ENCODE results near the gene PTPN18.
"Not testable (repeated sequence)": the region's sequence is repeated elsewhere in the genome, so short reads cannot be mapped to it uniquely, and the experiment has no call there.

The PTPN18 gene

GRCh38 chr2:130382313-130382917 is 26.6 kb downstream of the PTPN18 start:
- DNase-seq, result no peak

DNA sequence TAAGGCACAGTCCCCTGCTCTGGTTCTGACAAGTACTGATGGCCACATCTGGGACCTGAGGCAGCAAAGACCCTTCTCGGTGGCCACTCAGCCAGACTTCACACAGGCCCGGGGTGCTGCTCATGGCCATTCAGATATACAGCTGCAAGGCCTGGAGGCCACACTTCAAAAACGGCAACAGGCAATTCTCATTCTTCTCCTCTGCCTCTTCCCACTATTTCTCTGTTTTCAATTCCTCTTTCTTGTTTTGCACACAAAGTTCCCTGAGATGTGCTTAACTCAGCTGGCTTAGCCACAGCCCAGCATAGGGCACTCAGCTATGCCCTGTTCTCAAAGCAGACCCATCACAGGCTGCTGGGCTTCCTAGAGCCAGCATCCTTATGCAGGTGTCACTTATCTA is 29.9 kb downstream of the PTPN18 start:
- DNase-seq, result no peak

- DNase-seq, result no peak
Observed at GRCh38 chr2:130387071-130387400, 31.2 kb downstream of the PTPN18 start.

GRCh38 chr2:130387804-130388203 is 31.9 kb downstream of the PTPN18 start:
- DNase-seq, result no peak

DNA sequence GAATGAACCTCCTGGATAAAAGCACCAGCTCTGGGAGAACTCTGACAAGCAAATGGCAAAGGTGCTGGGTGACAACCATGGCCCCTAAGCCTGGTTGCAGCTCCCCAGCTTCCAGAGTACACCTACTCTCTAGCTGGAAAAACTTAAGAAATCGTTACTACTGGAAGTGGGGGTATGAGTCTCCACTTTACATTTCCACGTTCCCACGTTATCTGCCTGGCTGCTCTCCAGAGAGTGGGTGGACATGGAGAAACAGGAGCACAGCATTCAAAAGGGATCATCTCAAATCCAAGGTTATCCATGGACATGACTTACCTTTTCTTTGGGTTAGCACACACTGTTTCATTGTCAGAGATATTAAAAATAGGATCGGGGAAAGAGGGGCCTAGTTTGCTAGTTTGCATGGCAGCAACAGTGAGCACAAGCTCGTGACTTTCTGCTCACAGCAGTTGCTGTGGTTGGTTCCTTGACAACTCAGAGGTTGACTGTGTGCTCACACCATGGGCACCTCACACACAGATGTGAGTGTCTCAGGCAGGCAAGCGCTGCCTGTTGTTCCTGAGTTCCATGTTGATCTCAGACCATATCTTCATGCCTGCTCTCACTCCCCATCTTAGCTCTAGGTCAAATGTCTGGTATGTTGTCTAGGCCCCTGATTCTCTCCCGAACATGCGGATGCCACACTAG is 32.5 kb downstream of the PTPN18 start:
- no peak for DNase-seq

DNA sequence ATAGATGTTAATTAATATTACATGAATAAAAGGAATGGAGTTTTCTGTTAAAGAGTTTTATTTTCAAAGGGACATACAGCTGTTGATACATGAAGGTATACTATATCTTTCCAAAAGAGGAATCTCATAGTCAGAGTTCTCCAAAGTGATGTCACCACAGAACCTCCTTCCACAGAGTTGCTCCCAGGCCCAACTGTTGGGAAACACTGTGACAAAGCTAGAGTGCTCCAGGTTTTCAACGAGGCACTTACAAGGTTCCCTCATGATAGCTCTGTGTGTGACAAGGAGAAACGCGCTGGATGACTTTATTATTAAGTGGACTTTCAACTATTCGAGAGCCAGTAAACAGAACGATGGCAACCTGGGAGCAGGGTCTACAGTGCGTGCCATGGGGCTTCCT is 33.5 kb downstream of the PTPN18 start:
- no peak for DNase-seq

DNA sequence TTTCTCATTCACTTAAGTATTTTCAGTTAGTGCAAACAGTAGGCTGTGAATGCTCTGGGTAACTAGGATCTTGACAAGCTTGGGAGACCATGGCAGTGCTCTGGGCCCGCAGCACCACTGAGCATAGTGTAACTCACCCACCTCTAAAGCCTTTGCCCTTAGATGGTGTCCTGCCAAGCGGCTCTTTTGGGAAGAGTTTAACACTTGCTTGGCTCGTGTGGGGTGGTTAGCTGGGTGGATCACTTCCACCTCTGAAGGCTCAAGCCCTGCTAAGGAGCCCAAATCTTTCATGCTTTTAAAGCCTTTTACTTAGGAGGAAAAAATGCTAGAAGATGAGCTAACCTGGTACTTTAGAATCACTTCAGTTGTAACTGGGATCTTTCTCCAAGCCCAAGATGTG is 33.9 kb downstream of the PTPN18 start:
- no peak for DNase-seq

DNA sequence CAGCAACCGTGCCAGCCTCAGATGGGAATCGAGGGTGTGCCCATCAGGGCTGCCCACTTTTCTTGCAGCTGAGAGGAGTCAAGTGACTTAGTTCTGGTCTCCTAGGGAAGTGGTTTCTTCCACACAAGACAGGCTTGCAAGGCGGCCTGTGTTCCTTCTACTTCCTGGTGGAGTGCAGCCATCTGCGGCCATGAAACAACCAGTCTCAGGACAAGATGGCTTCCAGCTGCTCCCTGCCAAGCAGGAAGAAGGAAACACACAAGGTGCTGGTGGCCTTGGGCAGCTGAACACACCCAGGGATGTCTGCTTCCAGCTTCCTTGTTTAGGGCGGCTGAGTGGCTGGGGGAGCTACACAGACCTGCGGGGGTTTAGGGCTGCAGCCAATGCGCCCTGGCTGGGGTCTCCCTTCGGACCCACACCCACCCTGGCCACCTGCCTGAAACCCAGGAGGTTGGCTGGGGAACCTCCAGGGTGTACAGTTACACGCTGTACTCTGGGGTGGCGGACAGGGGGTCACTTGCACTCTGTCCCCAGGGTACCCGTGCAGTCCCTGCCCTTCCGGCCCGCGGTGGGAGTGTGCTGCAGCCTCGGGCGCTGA is 34.7 kb downstream of the PTPN18 start:
- no peak for DNase-seq

DNA sequence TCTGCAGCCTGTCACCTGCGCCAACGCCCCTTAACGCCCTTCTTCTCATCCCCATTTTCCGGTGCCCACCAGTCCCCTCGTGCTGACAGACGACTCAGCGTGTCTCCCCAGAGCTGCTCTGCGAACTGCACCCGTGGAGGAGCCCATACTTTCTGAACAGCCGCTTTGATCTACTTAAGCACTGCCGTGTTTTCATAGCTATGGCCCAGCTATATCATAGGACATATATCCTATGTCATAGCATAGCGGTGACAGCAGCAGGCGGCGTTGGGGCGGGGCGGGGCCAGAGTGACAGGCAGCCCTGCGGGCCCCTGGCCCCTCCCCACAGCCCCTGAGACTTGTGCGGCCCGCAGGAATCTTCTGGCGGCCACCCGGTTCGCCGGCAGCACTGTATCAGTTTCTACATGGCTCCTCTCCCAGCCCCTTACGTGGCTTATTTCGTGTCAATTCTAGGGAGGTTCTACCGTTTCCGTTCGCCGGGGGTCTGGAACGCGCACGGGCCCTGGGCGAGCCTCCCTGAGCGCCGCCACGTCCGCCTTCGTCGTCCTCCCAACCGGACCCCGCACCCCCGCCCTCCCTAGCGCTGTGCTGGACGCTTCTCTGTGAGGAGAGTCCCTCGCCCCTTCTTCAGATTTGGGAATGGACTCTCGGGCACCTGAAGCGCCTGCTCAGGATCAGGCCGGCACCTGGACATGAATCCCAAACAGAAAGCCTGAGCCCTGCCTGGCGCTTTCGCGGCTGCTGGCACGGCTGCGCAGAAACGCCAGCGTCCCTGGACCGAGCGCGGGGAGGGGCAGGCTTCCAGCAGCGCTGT is 35.4 kb downstream of the PTPN18 start:
- DNase-seq, result no peak

GRCh38 chr2:130391872-130392670 is 36.2 kb downstream of the PTPN18 start:
- no peak for DNase-seq

DNA sequence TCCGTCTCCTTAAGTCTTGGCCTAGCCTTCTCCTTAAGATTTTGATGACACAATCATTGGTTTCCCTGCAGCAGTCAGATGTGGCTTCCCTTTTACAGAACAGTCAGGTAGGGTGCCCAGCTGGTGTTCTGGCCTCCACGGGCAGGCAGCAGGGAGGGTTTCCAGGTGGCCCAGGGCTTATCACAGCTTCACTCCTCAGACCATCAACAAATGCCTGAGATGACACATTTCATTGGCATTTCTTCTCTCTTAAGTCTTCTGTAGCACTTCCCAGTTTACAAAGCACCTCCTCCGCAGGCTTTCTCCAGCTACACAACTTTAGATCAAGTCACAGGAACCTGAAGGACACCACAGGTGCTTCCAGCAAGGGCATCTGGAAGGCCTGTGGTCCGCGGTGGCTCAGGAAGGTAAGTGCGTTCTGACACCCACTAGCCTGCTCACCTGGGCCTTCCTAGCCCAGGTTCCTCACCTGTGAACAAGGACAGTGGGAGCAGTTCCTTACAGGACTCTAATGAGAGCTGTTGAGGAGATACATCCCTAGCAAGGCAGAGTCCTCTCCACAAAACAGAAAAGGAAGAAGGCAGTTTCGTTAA is 37.6 kb downstream of the PTPN18 start:
- no peak for DNase-seq

- DNase-seq, result not testable (repeated sequence)
Observed at GRCh38 chr2:130406280-130406679, 50.4 kb downstream of the PTPN18 start.

DNA sequence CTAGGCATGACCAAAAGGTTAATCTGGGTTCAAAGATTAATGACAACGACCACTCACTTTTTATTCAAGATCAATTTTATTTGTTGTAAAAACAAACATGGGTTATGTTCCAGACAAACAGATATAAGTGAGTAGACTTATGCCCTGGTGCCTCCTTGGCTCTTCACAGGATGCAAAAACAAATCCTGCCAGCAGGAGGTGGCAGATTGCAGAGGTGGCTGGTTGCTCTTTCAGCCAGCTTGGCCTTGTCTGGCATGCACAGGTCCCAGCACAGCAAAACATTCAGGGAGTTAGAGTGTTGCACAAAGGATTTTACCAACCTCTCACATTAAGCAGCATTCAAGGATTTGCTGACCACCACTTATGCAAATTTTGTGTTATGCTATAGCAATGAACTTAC is 60.8 kb downstream of the PTPN18 start:
- DNase-seq, result not testable (repeated sequence)

- not testable (repeated sequence) for DNase-seq
Observed at GRCh38 chr2:130418845-130419244, 63.0 kb downstream of the PTPN18 start.

All from SIG-M5 (cell line).